Parathyroid adenoma (tissue), 2 donors: ENCODE measurements around the gene ELL.

Experiments
- H2AFZ ChIP-seq: fragments of 300-600 bp; sonication (generic); one replicate; pipeline ENCODE4 v1.7.0; 2017; ENCODE audit warnings: antibody characterized with exemption, mild to moderate bottlenecking
- H3K27ac ChIP-seq: fragments of 300-600 bp; sonication (generic); one replicate; pipeline ENCODE4 v1.7.0; 2017
- H3K27me3 ChIP-seq: fragments of 300-600 bp; sonication (generic); one replicate; pipeline ENCODE4 v1.7.0; 2017; ENCODE audit warnings: low read length; ENCODE audit not compliant: control insufficient read depth, insufficient read depth
- H3K36me3 ChIP-seq: fragments of 300-600 bp; sonication (generic); one replicate; pipeline ENCODE4 v1.7.0; 2017; ENCODE audit warnings: low read length; ENCODE audit not compliant: control insufficient read depth, insufficient read depth
- H3K4me1 ChIP-seq: fragments of 300-600 bp; sonication (generic); one replicate; pipeline ENCODE4 v1.7.0; 2017; ENCODE audit warnings: control low read depth
- H3K4me2 ChIP-seq: fragments of 300-600 bp; sonication (generic); one replicate; pipeline ENCODE4 v1.7.0; 2017; ENCODE audit warnings: low read length
- H3K4me3 ChIP-seq: fragments of 300-600 bp; sonication (generic); one replicate; pipeline ENCODE4 v1.7.0; 2017; ENCODE audit warnings: low read depth, low read length
- H3K79me2 ChIP-seq: fragments of 300-600 bp; sonication (generic); one replicate; pipeline ENCODE4 v1.7.0; 2017; ENCODE audit warnings: control low read depth
- H3K9ac ChIP-seq: fragments of 300-600 bp; sonication (generic); one replicate; pipeline ENCODE4 v1.7.0; 2017; ENCODE audit warnings: mild to moderate bottlenecking
- H3K9me3 ChIP-seq: fragments of 300-600 bp; sonication (generic); one replicate; pipeline ENCODE4 v1.7.0; 2017; ENCODE audit warnings: low read length; ENCODE audit not compliant: control insufficient read depth
- CTCF ChIP-seq: fragments of 300-600 bp; sonication (generic); IDR thresholded peaks from one replicate; pipeline ENCODE4 v1.7.0; 2017; ENCODE audit warnings: antibody characterized with exemption, mild to moderate bottlenecking
- donor health status: primary hyperparathyroidism.

ELL gene

GRCh38 chr19:18521692-18522123 is at the start of gene ELL:
TSS of gene ELL (minus strand) at chr19:18522070. CDS start at chr19:18522055, 15 bp downstream.
- TF ChIP-seq CTCF, result no peak
- H3K36me3 ChIP-seq, result no peaks in the 10 kb centered on the region

GRCh38 chr19:18568367-18568766 is 46.5 kb upstream of the ELL start:
- no peak for TF ChIP-seq CTCF
- H3K79me2 ChIP-seq, result peaks cover 15% of the 10 kb centered on the region
- no peaks in the 10 kb centered on the region for H3K27me3 ChIP-seq
- no peak overlapping the region for H3K9ac ChIP-seq
- H3K36me3 ChIP-seq, result no peaks in the 10 kb centered on the region
- no peak overlapping the region for H3K4me3 ChIP-seq
- H2AFZ ChIP-seq, result no peak overlapping the region
- no peak overlapping the region for H3K27ac ChIP-seq
- no peaks in the 10 kb centered on the region for H3K9me3 ChIP-seq
- H3K4me2 ChIP-seq, result no peak overlapping the region
- peaks cover 17% of the 10 kb centered on the region for H3K4me1 ChIP-seq

More at GRCh38 chr19:18521692-18522123, at the start of gene ELL:
- Histone ChIP-seq H3K4me2 (peak within 1 kb of the TSS; percentile 84), H3K4me1 (peaks cover 5% of the 10 kb centered on the region), H3K9me3 (no peaks in the 10 kb centered on the region), H3K79me2 (peaks cover 38% of the 10 kb centered on the region), H3K4me3 (peak within 1 kb of the TSS; percentile 87), H3K27ac (peak within 1 kb of the TSS; percentile 80), H3K27me3 (no peaks in the 10 kb centered on the region), H3K9ac (peak within 1 kb of the TSS; percentile 87), H2AFZ (peak within 1 kb of the TSS; percentile 78)

GRCh38 chr19:18566953-18567352 is 45.1 kb upstream of the ELL start:
- H3K9me3 ChIP-seq, result no peaks in the 10 kb centered on the region
- H2AFZ ChIP-seq, result no peak overlapping the region
- no peak overlapping the region for H3K4me3 ChIP-seq
- no peak overlapping the region for H3K27ac ChIP-seq
- H3K4me2 ChIP-seq, result no peak overlapping the region
- peaks cover 6% of the 10 kb centered on the region for H3K4me1 ChIP-seq
- TF ChIP-seq CTCF, result no peak
- no peak overlapping the region for H3K9ac ChIP-seq
- H3K79me2 ChIP-seq, result peaks cover 2% of the 10 kb centered on the region
- H3K27me3 ChIP-seq, result no peaks in the 10 kb centered on the region
- no peaks in the 10 kb centered on the region for H3K36me3 ChIP-seq

- Histone ChIP-seq H2AFZ (no peak overlapping the region), H3K4me1 (no peaks in the 10 kb centered on the region), H3K27me3 (no peaks in the 10 kb centered on the region), H3K36me3 (no peaks in the 10 kb centered on the region), H3K79me2 (no peaks in the 10 kb centered on the region), H3K4me3 (no peak overlapping the region), H3K9me3 (no peaks in the 10 kb centered on the region), H3K4me2 (no peak overlapping the region), H3K9ac (no peak overlapping the region), H3K27ac (peak overlapping the region; percentile 38)
- no peak for TF ChIP-seq CTCF
Observed at GRCh38 chr19:18562086-18562485, 40.2 kb upstream of the ELL start.

- no peaks in the 10 kb centered on the region for H3K79me2 ChIP-seq
- H2AFZ ChIP-seq, result no peak overlapping the region
- no peaks in the 10 kb centered on the region for H3K27me3 ChIP-seq
- no peak overlapping the region for H3K9ac ChIP-seq
- no peaks in the 10 kb centered on the region for H3K36me3 ChIP-seq
- H3K4me3 ChIP-seq, result no peak overlapping the region
- H3K9me3 ChIP-seq, result no peaks in the 10 kb centered on the region
- no peaks in the 10 kb centered on the region for H3K4me1 ChIP-seq
- no peak overlapping the region for H3K4me2 ChIP-seq
- TF ChIP-seq CTCF, result no peak
- no peak overlapping the region for H3K27ac ChIP-seq
Observed at GRCh38 chr19:18559685-18560084, 37.8 kb upstream of the ELL start.
